ENCODE data around the gene PPME1.

GRCh38 chr11:74147199-74147929 lies 23.7 kb upstream of the PPME1 start:
- no peak for TF ChIP-seq CTCF (tag by site-specific recombination; IDR thresholded peaks at IDR 0.05)
- no peak for TF ChIP-seq ZBTB21 (tag by site-specific recombination; IDR thresholded peaks at IDR 0.05)
- TF ChIP-seq ZEB2 (tag by site-specific recombination; IDR thresholded peaks at IDR 0.05) = no peak
- TF ChIP-seq ZNF830 (tag by site-specific recombination; IDR thresholded peaks at IDR 0.05; ENCODE audit: low read depth) = no peak
- no peak for TF ChIP-seq SCRT1 (tag by site-specific recombination; IDR thresholded peaks at IDR 0.05; ENCODE audit: borderline replicate concordance)
- TF ChIP-seq ZNF518A (tag by site-specific recombination; conservative IDR thresholded peaks at IDR 0.05; ENCODE audit: low read depth) = no peak
